ENCODE results near the gene SLC22A7.
"Not testable (repeated sequence)": the region's sequence is repeated elsewhere in the genome, so short reads cannot be mapped to it uniquely, and the experiment has no call there.

Gene SLC22A7

GRCh38 chr6:43295456-43295855, 2.6 kb upstream of the SLC22A7 start:
- ChIA-PET POLR2A (interaction anchor here (1.0 kb wide), 1 partner anchor 14 kb away, joined by 3 read pairs; no protein-coding TSS in a partner anchor), CTCF (no interaction called here)
- no peak for DNase-seq (ENCODE audit: extremely low spot score)
- TF ChIP-seq, protein P1, sequence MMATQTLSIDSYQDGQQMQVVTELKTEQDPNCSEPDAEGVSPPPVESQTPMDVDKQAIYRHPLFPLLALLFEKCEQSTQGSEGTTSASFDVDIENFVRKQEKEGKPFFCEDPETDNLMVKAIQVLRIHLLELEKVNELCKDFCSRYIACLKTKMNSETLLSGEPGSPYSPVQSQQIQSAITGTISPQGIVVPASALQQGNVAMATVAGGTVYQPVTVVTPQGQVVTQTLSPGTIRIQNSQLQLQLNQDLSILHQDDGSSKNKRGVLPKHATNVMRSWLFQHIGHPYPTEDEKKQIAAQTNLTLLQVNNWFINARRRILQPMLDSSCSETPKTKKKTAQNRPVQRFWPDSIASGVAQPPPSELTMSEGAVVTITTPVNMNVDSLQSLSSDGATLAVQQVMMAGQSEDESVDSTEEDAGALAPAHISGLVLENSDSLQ (IDR thresholded peaks at IDR 0.05), result no peak
- TF ChIP-seq FOXM1 (IDR thresholded peaks at IDR 0.05; ENCODE audit: borderline replicate concordance) (no peak), ARNT (IDR thresholded peaks at IDR 0.05) (no peak)

GRCh38 chr6:43296780-43297497, 1.1 kb upstream of the SLC22A7 start:
- TF ChIP-seq ARNT (IDR thresholded peaks at IDR 0.05) (no peak), ZNF384 (IDR thresholded peaks at IDR 0.05) (no peak), SP1 (IDR thresholded peaks at IDR 0.05) (no peak), HDGF (IDR thresholded peaks at IDR 0.05; ENCODE audit: borderline replicate concordance) (no peak), L3MBTL2 (conservative IDR thresholded peaks at IDR 0.05) (no peak)
- no peak for DNase-seq (ENCODE audit: extremely low spot score)
- ChIA-PET CTCF (interaction anchor here (1.3 to 1.9 kb wide), 2 partner anchors 10 to 37 kb away, joined by 3 to 14 read pairs; no protein-coding TSS in a partner anchor), POLR2A (interaction anchor here (0.7 to 1.0 kb wide), 4 partner anchors 11 to 71 kb away, joined by 3 to 4 read pairs (median 3); partner anchors contain the start of gene CRIP3)

GRCh38 chr6:43298565-43299337, 691 bp downstream of the SLC22A7 start:
- TF ChIP-seq ZNF384 (IDR thresholded peaks at IDR 0.05), result no peak
- TF ChIP-seq, protein P1 (IDR thresholded peaks at IDR 0.05), result no peak
- ChIA-PET CTCF (interaction anchor here (0.8 kb wide), 1 partner anchor 10 kb away, joined by 3 read pairs; the partner anchor contains the start of gene CRIP3), POLR2A (no interaction called here)
- no peak for DNase-seq (ENCODE audit: extremely low spot score)

- CTCF ChIA-PET, result interaction anchor here (0.8 kb wide), 1 partner anchor 9 kb away, joined by 3 read pairs; the partner anchor contains the start of gene CRIP3
- no peak for DNase-seq (ENCODE audit: extremely low spot score)
- TF ChIP-seq HDGF (IDR thresholded peaks at IDR 0.05; ENCODE audit: borderline replicate concordance), result no peak
- POLR2A ChIA-PET, result no interaction called here
These were observed 1.6 kb downstream of the SLC22A7 start for GRCh38 chr6:43299338-43300293.

- ChIA-PET CTCF (no interaction called here), POLR2A (no interaction called here)
- DNase-seq (ENCODE audit: extremely low spot score), result peak; percentile 4
These were observed 3.2 kb downstream of the SLC22A7 start for GRCh38 chr6:43301081-43301870.

GRCh38 chr6:43302126-43302525, 4.1 kb downstream of the SLC22A7 start:
- DNase-seq (ENCODE audit: extremely low spot score), result no peak
- ChIA-PET CTCF (no interaction called here), POLR2A (interaction anchor here (1.0 kb wide), 1 partner anchor 125 kb away, joined by 3 read pairs; the partner anchor contains the start of gene ABCC10)
- TF ChIP-seq HDGF (IDR thresholded peaks at IDR 0.05; ENCODE audit: borderline replicate concordance) (no peak), ARNT (IDR thresholded peaks at IDR 0.05) (no peak), ZNF384 (IDR thresholded peaks at IDR 0.05) (no peak), FOXA1 (IDR thresholded peaks at IDR 0.05) (no peak), FOXK2 (IDR thresholded peaks at IDR 0.05) (no peak), LEF1 (IDR thresholded peaks at IDR 0.05; ENCODE audit: borderline replicate concordance) (no peak), SUZ12 (IDR thresholded peaks at IDR 0.05) (no peak), ELF4 (IDR thresholded peaks at IDR 0.05) (no peak), NFRKB (IDR thresholded peaks at IDR 0.05) (no peak), BHLHE40 (IDR thresholded peaks at IDR 0.05; ENCODE audit: borderline replicate concordance) (no peak)
- TF ChIP-seq, protein P1 (IDR thresholded peaks at IDR 0.05), result no peak

More at GRCh38 chr6:43301081-43301870, 3.2 kb downstream of the SLC22A7 start:
- TF ChIP-seq ELF4 (IDR thresholded peaks at IDR 0.05), result no peak
- no peak for TF ChIP-seq FOXM1 (IDR thresholded peaks at IDR 0.05; ENCODE audit: borderline replicate concordance)
- no peak for TF ChIP-seq LEF1 (IDR thresholded peaks at IDR 0.05; ENCODE audit: borderline replicate concordance)
- TF ChIP-seq ARNT (IDR thresholded peaks at IDR 0.05), result no peak
- TF ChIP-seq, protein P1 (IDR thresholded peaks at IDR 0.05), result no peak
- TF ChIP-seq BHLHE40 (IDR thresholded peaks at IDR 0.05; ENCODE audit: borderline replicate concordance), result no peak
- no peak for TF ChIP-seq L3MBTL2 (conservative IDR thresholded peaks at IDR 0.05)
- no peak for TF ChIP-seq ZNF384 (IDR thresholded peaks at IDR 0.05)
- TF ChIP-seq TARDBP (IDR thresholded peaks at IDR 0.05), result no peak
- no peak for TF ChIP-seq FOXK2 (IDR thresholded peaks at IDR 0.05)
- no peak for TF ChIP-seq SP1 (IDR thresholded peaks at IDR 0.05)
- TF ChIP-seq SUZ12 (IDR thresholded peaks at IDR 0.05), result no peak
- no peak for TF ChIP-seq HDGF (IDR thresholded peaks at IDR 0.05; ENCODE audit: borderline replicate concordance)
- no peak for TF ChIP-seq CTBP1 (IDR thresholded peaks at IDR 0.05; ENCODE audit: borderline replicate concordance)
- TF ChIP-seq FOXA1 (IDR thresholded peaks at IDR 0.05), result no peak
- TF ChIP-seq NFRKB (IDR thresholded peaks at IDR 0.05), result no peak

GRCh38 chr6:43303006-43303405, 4.9 kb downstream of the SLC22A7 start:
- POLR2A ChIA-PET, result interaction anchor here (1.0 kb wide), 1 partner anchor 124 kb away, joined by 3 read pairs; the partner anchor contains the start of gene ABCC10
- CTCF ChIA-PET; DNase-seq (ENCODE audit: extremely low spot score): not testable (repeated sequence)
